ENCODE measurements around the gene METTL18.

DNA sequence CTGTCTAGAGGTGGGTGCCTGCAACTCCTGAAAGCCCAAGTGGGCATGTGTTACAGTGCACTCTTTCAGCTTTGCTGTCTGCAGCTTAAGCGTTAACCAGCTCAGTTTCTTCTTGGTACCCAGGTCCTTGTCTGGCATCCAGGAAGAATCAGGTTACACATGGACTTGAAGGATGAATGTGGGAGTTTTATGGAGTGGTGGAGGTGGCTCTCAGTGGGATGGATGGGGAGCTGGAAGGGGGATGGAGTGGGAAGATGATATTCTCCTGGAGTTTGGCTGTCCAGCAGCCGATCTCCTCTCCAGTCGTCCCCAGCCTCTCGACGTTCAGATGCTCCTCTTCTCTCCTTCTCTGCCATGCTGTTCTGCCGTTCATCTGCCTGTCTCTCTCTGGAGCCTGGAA lies 9.4 kb downstream of the METTL18 start:
- TF ChIP-seq, protein P1, sequence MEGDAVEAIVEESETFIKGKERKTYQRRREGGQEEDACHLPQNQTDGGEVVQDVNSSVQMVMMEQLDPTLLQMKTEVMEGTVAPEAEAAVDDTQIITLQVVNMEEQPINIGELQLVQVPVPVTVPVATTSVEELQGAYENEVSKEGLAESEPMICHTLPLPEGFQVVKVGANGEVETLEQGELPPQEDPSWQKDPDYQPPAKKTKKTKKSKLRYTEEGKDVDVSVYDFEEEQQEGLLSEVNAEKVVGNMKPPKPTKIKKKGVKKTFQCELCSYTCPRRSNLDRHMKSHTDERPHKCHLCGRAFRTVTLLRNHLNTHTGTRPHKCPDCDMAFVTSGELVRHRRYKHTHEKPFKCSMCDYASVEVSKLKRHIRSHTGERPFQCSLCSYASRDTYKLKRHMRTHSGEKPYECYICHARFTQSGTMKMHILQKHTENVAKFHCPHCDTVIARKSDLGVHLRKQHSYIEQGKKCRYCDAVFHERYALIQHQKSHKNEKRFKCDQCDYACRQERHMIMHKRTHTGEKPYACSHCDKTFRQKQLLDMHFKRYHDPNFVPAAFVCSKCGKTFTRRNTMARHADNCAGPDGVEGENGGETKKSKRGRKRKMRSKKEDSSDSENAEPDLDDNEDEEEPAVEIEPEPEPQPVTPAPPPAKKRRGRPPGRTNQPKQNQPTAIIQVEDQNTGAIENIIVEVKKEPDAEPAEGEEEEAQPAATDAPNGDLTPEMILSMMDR (IDR thresholded peaks at IDR 0.05; ENCODE audit: borderline replicate concordance, extremely low read depth, low read length, poor library complexity, severe bottlenecking), result no peak
- TF ChIP-seq EZH2 (IDR thresholded peaks at IDR 0.05; ENCODE audit: borderline replicate concordance, low read depth, low read length, severe bottlenecking), result no peak
